ENCODE measurements around the gene HLF. TPM values are rescaled to one million over a fixed set of nuclear protein-coding genes. Genes with fewer than 3 reads are reported as not detected.

Gene HLF
- polyA plus RNA-seq, 3 donors, result not detected

GRCh38 chr17:55322453-55322985, 57.8 kb downstream of the HLF start:
- peaks cover 0 to 12% (median 0%) of the 10 kb centered on the region in 7 donors for H3K9me3 Mint-ChIP-seq

DNA sequence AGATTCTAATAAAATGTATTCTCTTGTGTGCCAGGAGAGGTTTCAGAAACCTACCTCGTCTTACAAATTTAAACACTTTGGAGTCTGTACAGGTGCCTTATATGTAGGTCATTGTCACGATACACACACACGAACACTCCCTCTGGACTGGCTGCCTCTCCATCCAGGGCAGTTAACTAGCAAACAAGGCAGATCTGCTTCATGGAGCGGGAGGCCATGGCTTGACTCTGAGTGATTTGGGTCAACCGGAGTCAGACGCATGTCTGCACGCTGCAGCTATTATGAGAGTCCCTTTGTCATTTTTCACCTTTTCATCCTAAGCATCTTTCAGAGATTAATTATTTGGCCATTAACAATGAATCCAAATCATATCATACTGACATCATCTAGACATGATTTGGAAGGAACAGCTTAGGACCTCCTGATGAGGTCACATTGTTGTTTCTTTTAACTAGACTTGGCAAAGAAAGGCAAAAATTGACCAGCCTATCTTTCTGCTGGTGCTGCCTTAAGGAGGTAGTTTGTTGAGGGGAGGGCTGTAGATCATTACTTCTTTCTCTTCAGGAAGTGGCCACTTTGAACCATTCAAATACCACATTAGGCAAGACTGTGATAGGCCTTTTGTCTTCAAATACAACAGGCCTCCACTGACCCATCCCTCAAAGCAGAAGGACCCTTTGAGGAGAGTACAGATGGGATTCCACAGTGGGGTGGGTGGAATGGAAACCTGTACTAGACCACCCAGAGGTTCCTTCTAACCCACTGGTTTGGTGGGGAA, 58.9 kb downstream of the HLF start:
- Mint-ChIP-seq H3K36me3 (no peaks in the 10 kb centered on the region), H3K4me1 (no peaks in the 10 kb centered on the region), H3K9me3 (peaks cover 0 to 16% (median 3%) of the 10 kb centered on the region in 7 donors), H3K27me3 (ENCODE audit: low read depth in 3 of 3) (peaks cover 0 to 2% (median 2%) of the 10 kb centered on the region in 3 donors), H3K27ac (no peak overlapping the region), H3K4me3 (no peak overlapping the region)
- intact Hi-C loops (cut with micrococcal nuclease), result no loop called here
- WGBS (ENCODE audit: insufficient coverage), result 100% methylated on average over 5 of the region's 7 CpGs
- Histone ChIP-seq H3K9me3 (replicated peaks in 1 of 2; ENCODE audit: control insufficient read depth in 1 of 2, insufficient read depth in 1 of 2, low read length in 2 of 2) (no peaks in the 10 kb centered on the region), H2AFZ (ENCODE audit: insufficient read depth, low read depth, low read length, poor library complexity, severe bottlenecking) (no peak overlapping the region), H3K27me3 (ENCODE audit: control insufficient read depth in 2 of 2, insufficient read depth in 2 of 2, low read length in 2 of 2) (no peaks in the 10 kb centered on the region), H3K9ac (ENCODE audit: insufficient read depth, low read length, poor library complexity, severe bottlenecking) (no peak overlapping the region), H3K4me3 (replicated peaks in 1 of 3; ENCODE audit: low read depth in 2 of 3, low read length in 3 of 3) (no peak overlapping the region), H3K79me2 (ENCODE audit: insufficient read depth, low read length) (no peaks in the 10 kb centered on the region), H3K36me3 (replicated peaks in 1 of 2; ENCODE audit: control insufficient read depth in 1 of 2, insufficient read depth in 2 of 2, low read length in 2 of 2) (no peaks in the 10 kb centered on the region), H3K4me1 (ENCODE audit: control insufficient read depth in 1 of 2, insufficient read depth in 2 of 2, low read length in 2 of 2) (no peaks in the 10 kb centered on the region), H3K4me2 (replicated peaks; ENCODE audit: extremely low read depth, low read length, poor library complexity, severe bottlenecking) (no peak overlapping the region), H3K27ac (ENCODE audit: low read depth in 1 of 2, low read length in 2 of 2) (no peak overlapping the region), H4K20me1 (ENCODE audit: insufficient read depth, low read length) (no peaks in the 10 kb centered on the region)
- no peak for DNase-seq
- TF ChIP-seq CTCF (IDR thresholded peaks at IDR 0.05), result no peak

More at GRCh38 chr17:55322453-55322985, 57.8 kb downstream of the HLF start:
- Mint-ChIP-seq H3K4me1 (no peaks in the 10 kb centered on the region), H3K36me3 (no peaks in the 10 kb centered on the region), H3K27ac (no peak overlapping the region), H3K4me3 (no peak overlapping the region), H3K27me3 (ENCODE audit: low read depth in 3 of 3) (peaks cover 0 to 2% (median 0%) of the 10 kb centered on the region in 3 donors)
- H4K20me1 ChIP-seq (ENCODE audit: insufficient read depth, low read length), result no peaks in the 10 kb centered on the region
- H3K4me2 ChIP-seq (replicated peaks; ENCODE audit: extremely low read depth, low read length, poor library complexity, severe bottlenecking), result no peak overlapping the region
- H3K4me1 ChIP-seq (ENCODE audit: control insufficient read depth in 1 of 2, insufficient read depth in 2 of 2, low read length in 2 of 2), result no peaks in the 10 kb centered on the region
- H3K9ac ChIP-seq (ENCODE audit: insufficient read depth, low read length, poor library complexity, severe bottlenecking), result no peak overlapping the region
- H3K27ac ChIP-seq (ENCODE audit: low read depth in 1 of 2, low read length in 2 of 2), result no peak overlapping the region
- DNase-seq, result no peak
- H3K4me3 ChIP-seq (replicated peaks in 1 of 3; ENCODE audit: low read depth in 2 of 3, low read length in 3 of 3), result no peak overlapping the region
- H3K27me3 ChIP-seq (ENCODE audit: control insufficient read depth in 2 of 2, insufficient read depth in 2 of 2, low read length in 2 of 2), result no peaks in the 10 kb centered on the region
- H3K79me2 ChIP-seq (ENCODE audit: insufficient read depth, low read length), result no peaks in the 10 kb centered on the region
- H3K9me3 ChIP-seq (replicated peaks in 1 of 2; ENCODE audit: control insufficient read depth in 1 of 2, insufficient read depth in 1 of 2, low read length in 2 of 2), result no peaks in the 10 kb centered on the region
- no peak for TF ChIP-seq CTCF (IDR thresholded peaks at IDR 0.05)
- H3K36me3 ChIP-seq (replicated peaks in 1 of 2; ENCODE audit: control insufficient read depth in 1 of 2, insufficient read depth in 2 of 2, low read length in 2 of 2), result no peaks in the 10 kb centered on the region
- 98% methylated on average over 8 of the region's 11 CpGs for WGBS (ENCODE audit: insufficient coverage)
- no peak overlapping the region for H2AFZ ChIP-seq (ENCODE audit: insufficient read depth, low read depth, low read length, poor library complexity, severe bottlenecking)
- intact Hi-C loops (cut with micrococcal nuclease), result no loop called here

Data from CD14-positive monocyte (primary cell).